ENCODE measurements around the gene OSCP1.

DNA sequence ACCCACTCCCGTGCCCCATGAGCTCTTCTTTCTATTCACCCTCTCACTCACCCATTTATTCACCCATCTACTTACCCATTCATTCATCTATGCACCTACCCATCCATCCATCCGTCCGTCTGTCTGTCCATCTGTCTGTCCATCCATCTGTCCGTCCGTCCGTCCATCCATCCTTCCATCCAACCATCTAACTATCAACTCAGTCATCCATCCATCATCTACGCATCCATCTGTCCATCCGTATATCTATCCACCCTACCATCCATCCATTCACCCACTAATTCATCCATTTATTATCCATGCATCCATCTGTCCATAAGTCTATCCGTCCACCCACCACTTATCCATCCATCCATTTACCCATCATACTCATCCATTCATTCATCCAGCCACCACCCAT is 43.3 kb upstream of the OSCP1 start:
- TF ChIP-seq, protein P1, sequence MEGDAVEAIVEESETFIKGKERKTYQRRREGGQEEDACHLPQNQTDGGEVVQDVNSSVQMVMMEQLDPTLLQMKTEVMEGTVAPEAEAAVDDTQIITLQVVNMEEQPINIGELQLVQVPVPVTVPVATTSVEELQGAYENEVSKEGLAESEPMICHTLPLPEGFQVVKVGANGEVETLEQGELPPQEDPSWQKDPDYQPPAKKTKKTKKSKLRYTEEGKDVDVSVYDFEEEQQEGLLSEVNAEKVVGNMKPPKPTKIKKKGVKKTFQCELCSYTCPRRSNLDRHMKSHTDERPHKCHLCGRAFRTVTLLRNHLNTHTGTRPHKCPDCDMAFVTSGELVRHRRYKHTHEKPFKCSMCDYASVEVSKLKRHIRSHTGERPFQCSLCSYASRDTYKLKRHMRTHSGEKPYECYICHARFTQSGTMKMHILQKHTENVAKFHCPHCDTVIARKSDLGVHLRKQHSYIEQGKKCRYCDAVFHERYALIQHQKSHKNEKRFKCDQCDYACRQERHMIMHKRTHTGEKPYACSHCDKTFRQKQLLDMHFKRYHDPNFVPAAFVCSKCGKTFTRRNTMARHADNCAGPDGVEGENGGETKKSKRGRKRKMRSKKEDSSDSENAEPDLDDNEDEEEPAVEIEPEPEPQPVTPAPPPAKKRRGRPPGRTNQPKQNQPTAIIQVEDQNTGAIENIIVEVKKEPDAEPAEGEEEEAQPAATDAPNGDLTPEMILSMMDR (conservative IDR thresholded peaks at IDR 0.05; ENCODE audit: low read depth in 2 of 2): no peak
- TF ChIP-seq EZH2phosphoT487 (IDR thresholded peaks at IDR 0.05; ENCODE audit: unreplicated experiment): no peak
